HG03064 (cell line): Measurements from ENCODE around the gene NR2C2.

Source experiments
- ATAC-seq: cut with Tn5 transposase; IDR thresholded peaks from one replicate; pipeline ENCODE4 v1.9.1; 2021; ENCODE audit warnings: low read depth; ENCODE audit not compliant: unreplicated experiment

Gene NR2C2

DNA sequence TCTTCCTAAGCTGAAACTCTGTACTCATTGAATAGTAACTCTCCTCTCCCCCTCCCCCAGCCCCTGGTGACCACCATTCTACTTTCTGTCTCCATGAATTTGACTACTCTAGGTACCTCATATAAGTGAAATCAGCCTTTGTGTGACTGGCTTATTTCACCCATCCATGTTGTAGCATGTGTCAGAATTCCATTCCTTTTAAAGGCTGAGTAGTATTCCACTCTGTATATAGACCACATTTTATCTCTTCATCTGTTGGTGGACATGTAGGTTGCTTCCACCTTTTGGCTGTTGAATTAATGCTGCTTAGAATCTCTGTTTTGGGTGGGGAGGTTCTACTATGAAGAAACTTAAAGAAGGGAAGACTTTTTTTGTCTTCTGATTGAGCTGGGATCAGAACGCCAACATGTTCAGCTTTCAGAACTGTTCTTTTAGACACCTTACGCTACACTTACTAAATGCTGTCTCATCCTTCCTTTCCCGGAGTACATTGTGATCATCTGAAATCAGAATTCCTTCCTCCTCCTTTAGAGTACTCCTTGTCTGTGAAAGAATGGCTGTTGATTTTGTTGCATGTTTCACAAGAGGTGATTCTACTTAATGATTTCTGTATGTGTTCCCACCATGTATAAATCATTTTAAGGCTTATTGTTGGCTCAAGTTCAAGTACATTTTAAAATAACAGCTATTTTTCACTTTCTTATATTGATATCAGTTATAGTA, 67.4 kb downstream of the NR2C2 start:
- ATAC-seq: no peak

DNA sequence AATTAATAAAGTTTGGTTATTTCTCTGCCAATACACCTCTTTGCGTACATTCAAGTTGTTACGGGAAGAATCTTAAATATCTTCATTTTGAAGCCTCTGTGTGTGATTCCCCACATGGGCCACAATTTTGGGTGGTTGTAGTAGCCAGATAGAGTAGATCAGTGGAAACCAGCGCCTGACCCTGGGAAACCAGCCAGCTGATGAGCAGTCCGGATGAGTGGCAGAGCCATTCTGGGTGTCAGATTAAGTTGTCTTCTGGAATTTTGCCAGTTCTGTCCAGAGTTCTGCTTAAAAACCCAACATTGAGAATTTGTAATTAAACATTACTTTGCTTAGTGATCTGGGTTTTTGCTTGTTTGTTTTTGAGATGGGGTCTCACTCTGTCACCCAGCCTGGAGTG, 68.1 kb downstream of the NR2C2 start:
- no peak for ATAC-seq

- no peak for ATAC-seq
Observed at GRCh38 chr3:15017191-15017590, 69.8 kb downstream of the NR2C2 start.

GRCh38 chr3:15023249-15023648, 75.9 kb downstream of the NR2C2 start:
- no peak for ATAC-seq

GRCh38 chr3:15023719-15024118, 76.3 kb downstream of the NR2C2 start:
- ATAC-seq: no peak

DNA sequence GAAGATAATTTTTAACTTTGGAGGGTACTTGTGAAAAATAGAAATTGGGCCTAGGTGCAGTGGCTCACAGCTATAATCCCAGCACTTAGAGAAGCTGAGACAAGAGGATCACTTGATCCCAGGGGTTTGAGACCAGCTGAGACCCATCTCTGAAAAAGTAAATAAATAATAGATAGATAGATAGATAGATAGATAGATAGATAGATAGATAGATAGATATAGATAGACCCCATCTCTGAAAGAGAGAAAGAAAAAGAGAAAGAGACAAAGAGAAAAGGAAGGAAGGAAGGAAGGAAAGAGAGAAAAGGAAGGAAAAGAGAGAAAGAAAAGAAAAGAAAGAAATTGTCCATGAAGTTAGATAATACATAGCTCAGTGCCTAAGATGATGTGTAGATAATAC, 82.2 kb downstream of the NR2C2 start:
- ATAC-seq: no peak

GRCh38 chr3:15032650-15033049, 85.3 kb downstream of the NR2C2 start:
- no peak for ATAC-seq

- no peak for ATAC-seq
Observed at GRCh38 chr3:15033103-15033502, 85.7 kb downstream of the NR2C2 start.

GRCh38 chr3:15038306-15038705, 90.9 kb downstream of the NR2C2 start:
- no peak for ATAC-seq

- no peak for ATAC-seq
Observed at GRCh38 chr3:15040844-15041243, 93.5 kb downstream of the NR2C2 start.

- no peak for ATAC-seq
Observed at GRCh38 chr3:15041950-15042349, 94.6 kb downstream of the NR2C2 start.

DNA sequence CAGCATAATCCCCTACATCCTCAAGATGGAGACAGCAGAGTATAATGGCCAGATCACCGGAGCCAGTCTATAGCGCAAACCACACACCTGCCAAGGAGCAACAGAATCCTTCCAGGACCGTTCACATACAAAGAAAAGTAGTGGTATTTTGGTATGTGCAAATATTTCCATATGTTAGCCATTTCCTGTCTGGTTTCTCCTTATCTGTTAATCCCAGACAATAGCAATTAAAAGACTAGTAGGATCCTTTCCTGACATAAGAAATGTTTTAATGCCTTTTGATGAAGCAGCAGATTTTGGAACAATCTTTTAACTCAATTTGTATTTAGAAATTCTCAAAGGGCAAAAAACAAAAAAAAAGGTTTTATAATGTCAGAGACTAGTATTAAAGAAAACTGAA, 95.6 kb downstream of the NR2C2 start:
- no peak for ATAC-seq

DNA sequence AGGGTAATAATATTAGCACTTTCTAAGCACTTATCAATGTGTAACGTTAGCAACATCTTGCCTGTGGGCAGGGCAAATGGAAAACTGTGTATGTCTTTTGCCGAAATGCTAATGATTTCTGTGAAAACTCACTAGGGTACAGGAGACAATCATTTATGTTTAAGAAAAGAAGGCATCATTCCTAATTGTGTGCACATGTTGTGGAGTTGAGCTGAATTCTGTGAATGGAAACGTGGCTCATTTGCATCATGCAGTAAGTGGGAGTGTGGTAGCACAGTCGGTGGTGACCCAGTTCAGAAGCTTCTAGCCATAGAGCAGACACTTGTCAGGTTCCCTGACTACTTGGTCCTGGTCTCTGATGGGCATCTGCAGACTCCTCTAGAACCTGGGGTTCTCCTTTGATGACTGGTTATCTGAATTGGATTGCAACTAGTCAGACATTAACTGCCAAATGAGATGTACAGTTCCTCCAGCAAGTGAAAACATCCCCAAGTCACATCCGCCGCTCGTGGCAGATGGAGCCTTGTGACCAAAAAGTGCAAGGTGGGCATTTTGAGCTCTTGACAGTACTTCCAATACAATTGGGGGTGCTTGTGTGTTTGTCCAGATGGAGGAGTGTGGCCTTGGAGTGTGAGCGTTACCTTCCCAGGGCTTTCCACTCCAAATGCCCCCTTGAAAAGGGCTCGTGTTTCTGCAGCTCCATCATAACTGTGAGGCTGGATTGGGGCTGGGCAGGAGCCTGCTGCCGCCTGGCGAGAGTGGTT, 96.2 kb downstream of the NR2C2 start:
- no peak for ATAC-seq

GRCh38 chr3:15044326-15044725, 96.9 kb downstream of the NR2C2 start:
- ATAC-seq: no peak

- ATAC-seq: no peak
Observed at GRCh38 chr3:15045667-15046066, 98.3 kb downstream of the NR2C2 start.

DNA sequence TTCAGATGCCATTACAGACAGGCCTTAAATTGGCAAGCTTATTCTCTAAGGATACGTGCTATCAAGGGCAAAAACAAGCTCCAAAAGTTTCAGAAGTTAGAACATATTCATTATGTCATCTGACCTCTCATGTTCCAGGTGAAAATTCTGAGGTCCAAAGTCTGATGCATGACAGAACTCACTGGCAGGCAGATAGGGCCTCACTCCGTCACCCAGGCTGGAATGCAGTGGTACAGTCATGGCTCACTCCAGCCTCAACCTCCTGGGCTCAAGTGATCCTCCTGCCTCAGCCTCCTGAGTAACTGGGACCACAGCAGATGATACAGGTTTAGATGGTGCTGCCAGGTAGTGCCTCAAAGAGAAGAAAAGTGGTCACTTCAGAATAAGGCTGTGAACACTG, 102.2 kb downstream of the NR2C2 start:
- ATAC-seq: no peak

- ATAC-seq: peak; percentile 67
Observed at GRCh38 chr3:15050405-15051092, 103.2 kb downstream of the NR2C2 start.

DNA sequence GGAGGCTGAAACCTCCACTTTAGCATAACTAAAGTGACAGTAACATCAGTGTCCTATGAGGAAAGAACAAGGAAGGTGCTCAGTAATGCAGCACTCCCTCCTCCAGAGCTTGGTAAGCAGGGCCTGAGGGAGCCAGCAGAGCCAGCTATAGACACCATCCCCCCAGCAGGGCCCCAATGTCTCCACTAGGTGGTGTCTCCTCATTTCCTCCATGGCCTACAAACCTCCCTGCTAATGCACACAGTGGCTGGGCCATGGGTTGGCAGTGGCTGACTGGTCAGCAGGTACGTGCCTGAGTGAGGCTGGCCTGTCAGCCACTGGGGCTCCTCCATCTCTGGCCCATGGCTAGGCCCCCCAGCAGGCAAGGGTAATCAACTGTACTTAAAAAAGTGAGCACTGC, 104.1 kb downstream of the NR2C2 start:
- peak; percentile 66 for ATAC-seq

- no peak for ATAC-seq
Observed at GRCh38 chr3:15052335-15053242, 105.2 kb downstream of the NR2C2 start.

DNA sequence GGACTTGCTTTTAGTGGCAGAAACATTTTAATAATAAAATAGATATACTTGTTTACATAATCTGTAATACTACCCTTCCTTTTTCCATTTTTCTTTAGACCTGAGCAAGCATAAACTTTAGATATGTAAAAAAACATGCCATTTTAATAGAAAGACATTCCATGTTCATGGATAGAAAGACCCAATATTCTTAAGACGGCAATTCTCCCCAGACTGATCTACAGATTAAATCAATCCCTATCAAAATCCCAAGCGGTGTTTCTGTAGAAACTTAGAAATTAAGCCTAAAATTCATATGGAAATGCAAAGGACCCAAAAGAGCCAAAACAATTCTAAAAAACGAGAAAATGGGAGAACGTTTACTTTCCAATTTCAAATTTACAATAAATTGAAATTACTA, 106.2 kb downstream of the NR2C2 start:
- ATAC-seq: no peak
